ENCODE data around the gene ETV4. TPM values are rescaled to one million over a fixed set of nuclear protein-coding genes. Genes with fewer than 3 reads are reported as not detected.

Gene ETV4
- total and polyA plus RNA-seq, 2 of the 13 experiments (the other 11 are each of a cell fraction or from before 2014, with no cell fraction given): 128 to 330 TPM

GRCh38 chr17:43532581-43532980, 13.6 kb downstream of the ETV4 start:
- H3K27ac ChIP-seq (ENCODE audit: extremely low read length, insufficient read depth, low read length): peak overlapping the region; percentile 41
- ATAC-seq: no peak
- no TSS peak for BruUV-seq (replicated peaks)
- 0 out of 2 replicates have a peak, but pooled peaks have one; percentile 15 for TF ChIP-seq ZNF766 (CRISPR knock-in tag; IDR thresholded peaks at IDR 0.05; ENCODE audit: borderline replicate concordance)
- TF ChIP-seq RBFOX2 (IDR thresholded peaks at IDR 0.05; ENCODE audit: low read depth, low read length): peak; percentile 43; the same call in 1 of the 2 replicates
- no peak for TF ChIP-seq ZNF441 (CRISPR knock-in tag; IDR thresholded peaks at IDR 0.05; ENCODE audit: borderline replicate concordance)
- TF ChIP-seq REST (IDR thresholded peaks at IDR 0.05; ENCODE audit: borderline replicate concordance in 1 of 2, low read depth in 1 of 2, low read length in 2 of 2): no peak
- no peak for TF ChIP-seq RNF2 (conservative IDR thresholded peaks at IDR 0.05; ENCODE audit: low read depth)
- TF ChIP-seq AHDC1 (CRISPR knock-in tag; IDR thresholded peaks at IDR 0.05; ENCODE audit: borderline replicate concordance): 0 out of 2 replicates have a peak, but pooled peaks have one; percentile 26
- no peak for TF ChIP-seq NFYB (CRISPR knock-in tag; IDR thresholded peaks at IDR 0.05)
- no peak for TF ChIP-seq ZBTB49 (CRISPR knock-in tag; IDR thresholded peaks at IDR 0.05; ENCODE audit: borderline replicate concordance)
- no peak for TF ChIP-seq ATF7-NPFF (CRISPR knock-in tag; IDR thresholded peaks at IDR 0.05; ENCODE audit: low read depth)
- no peak for TF ChIP-seq ZNF343 (CRISPR knock-in tag; IDR thresholded peaks at IDR 0.05)
- no peak for TF ChIP-seq SNAPC2 (CRISPR knock-in tag; IDR thresholded peaks at IDR 0.05)
- TF ChIP-seq HDAC2 (CRISPR knock-in tag; IDR thresholded peaks at IDR 0.05): no peak

More at GRCh38 chr17:43532581-43532980, 13.6 kb downstream of the ETV4 start:
- no peaks in the 10 kb centered on the region for H3K9me3 ChIP-seq (ENCODE audit: low read length)
- ChIA-PET POLR2A (interaction anchor here (1.0 to 23.9 kb wide), 3 partner anchors 17 to 171 kb away, joined by 3 to 1546 read pairs (median 221); partner anchors contain the start of gene ETV4), CTCF (ENCODE audit: low intra/inter-chr PET ratio, low total read pairs) (no interaction called here)
- no peak for DNase-seq (ENCODE audit: low spot score)
- H3K4me2 ChIP-seq (ENCODE audit: low read depth, low read length): no peak overlapping the region
- no peak overlapping the region for H3K9ac ChIP-seq (ENCODE audit: insufficient read depth, low read depth, low read length)
- peaks cover 24 to 59% of the 10 kb centered on the region in 2 experiments for H3K36me3 ChIP-seq (replicated peaks in 1 of 2; ENCODE audit: control insufficient read depth in 1 of 2, insufficient read depth in 2 of 2, low read length in 2 of 2)
- H4K20me1 ChIP-seq (ENCODE audit: insufficient read depth, low read length): no peaks in the 10 kb centered on the region
- in situ Hi-C loops (cut with HindIII; ENCODE audit: extremely low pct_ligation_motif_present, low pct_unique_long_range_greater_than_20kb) (no loop called here), intact Hi-C loops (cut with micrococcal nuclease; ENCODE audit: unreplicated experiment) (no loop called here)
- 86% methylated on average over 10 of the region's 10 CpGs for WGBS (ENCODE audit: low lambda C conversion rate)
- no peak for FAIRE-seq
- H3K4me3 ChIP-seq (replicated peaks in 1 of 3; ENCODE audit: insufficient read depth in 1 of 3, low read depth in 2 of 3, low read length in 3 of 3): no peak overlapping the region
- peaks cover 93% of the 10 kb centered on the region for H3K4me1 ChIP-seq (ENCODE audit: insufficient read depth, low read length)
- H3K27me3 ChIP-seq (ENCODE audit: control insufficient read depth in 1 of 2, insufficient read depth in 2 of 2, low read length in 2 of 2): no peaks in the 10 kb centered on the region
- no peak overlapping the region for H2AFZ ChIP-seq (ENCODE audit: low read length)
- H3K79me2 ChIP-seq (ENCODE audit: insufficient read depth, low read length): peaks cover 17% of the 10 kb centered on the region
